HG03139 (cell line): ENCODE data around the gene GLI3.

ENCODE experiments used
- ATAC-seq: cut with Tn5 transposase; IDR thresholded peaks from one replicate; pipeline ENCODE4 v1.9.1; 2021; ENCODE audit not compliant: unreplicated experiment

The GLI3 gene

GRCh38 chr7:42049761-42050160 is 187.2 kb downstream of the GLI3 start:
- no peak for ATAC-seq

GRCh38 chr7:42046483-42046882 is 190.5 kb downstream of the GLI3 start:
- ATAC-seq = no peak

- ATAC-seq = no peak
Measured at GRCh38 chr7:42045961-42046360, 191.0 kb downstream of the GLI3 start.

- ATAC-seq = no peak
Measured at GRCh38 chr7:42039921-42040320, 197.1 kb downstream of the GLI3 start.

GRCh38 chr7:42035210-42035609 is 201.8 kb downstream of the GLI3 start:
- no peak for ATAC-seq

GRCh38 chr7:42033480-42033879 is 203.5 kb downstream of the GLI3 start:
- ATAC-seq = no peak

- no peak for ATAC-seq
Measured at GRCh38 chr7:42029405-42029804, 207.6 kb downstream of the GLI3 start.

- ATAC-seq = no peak
Measured at GRCh38 chr7:42027521-42027920, 209.5 kb downstream of the GLI3 start.

- no peak for ATAC-seq
Measured at GRCh38 chr7:42026622-42027197, 210.3 kb downstream of the GLI3 start.

GRCh38 chr7:42025635-42026375 is 211.2 kb downstream of the GLI3 start:
- ATAC-seq = no peak

GRCh38 chr7:42024537-42024936 is 212.5 kb downstream of the GLI3 start:
- no peak for ATAC-seq

GRCh38 chr7:42023262-42023661 is 213.7 kb downstream of the GLI3 start:
- ATAC-seq = no peak

GRCh38 chr7:42022791-42023190 is 214.2 kb downstream of the GLI3 start:
- ATAC-seq = no peak

GRCh38 chr7:42022056-42022455 is 215.0 kb downstream of the GLI3 start:
- ATAC-seq = no peak

GRCh38 chr7:42021631-42022030 is 215.4 kb downstream of the GLI3 start:
- ATAC-seq = no peak

GRCh38 chr7:42020061-42020460 is 216.9 kb downstream of the GLI3 start:
- no peak for ATAC-seq

GRCh38 chr7:42017349-42017986 is 219.5 kb downstream of the GLI3 start:
- no peak for ATAC-seq

GRCh38 chr7:42016517-42016916 is 220.5 kb downstream of the GLI3 start:
- no peak for ATAC-seq

- ATAC-seq = no peak
Measured at GRCh38 chr7:42014625-42015618, 222.1 kb downstream of the GLI3 start.

- ATAC-seq = no peak
Measured at GRCh38 chr7:42012786-42013360, 224.1 kb downstream of the GLI3 start.

GRCh38 chr7:42012313-42012712 is 224.7 kb downstream of the GLI3 start:
- no peak for ATAC-seq
